Skeletal muscle cell (primary cell): ENCODE results near the gene XRN2.

Experiments used
- DNase-seq: peaks from one replicate; pipeline ENCODE4 v3.0.0-alpha.2; 2010; ENCODE audit warnings: low read depth
- H3K4me3 ChIP-seq: 2 replicates; pipeline ENCODE4 v1.5.1; 2011; ENCODE audit warnings: low read depth, mild to moderate bottlenecking, control low read depth, low read length, moderate library complexity

XRN2 gene

GRCh38 chr20:21378259-21378658, 75.1 kb downstream of the XRN2 start:
- DNase-seq, result no peak
- no peak overlapping the region for H3K4me3 ChIP-seq

- no peak overlapping the region for H3K4me3 ChIP-seq
- no peak for DNase-seq
These were observed 77.6 kb downstream of the XRN2 start for GRCh38 chr20:21380711-21381110.

GRCh38 chr20:21381619-21382018, 78.5 kb downstream of the XRN2 start:
- H3K4me3 ChIP-seq, result no peak overlapping the region
- DNase-seq, result no peak

- DNase-seq, result no peak
- no peak overlapping the region for H3K4me3 ChIP-seq
These were observed 81.3 kb downstream of the XRN2 start for GRCh38 chr20:21384308-21384892.

- DNase-seq, result no peak
- no peak overlapping the region for H3K4me3 ChIP-seq
These were observed 83.0 kb downstream of the XRN2 start for GRCh38 chr20:21386111-21386510.

GRCh38 chr20:21387528-21387927, 84.4 kb downstream of the XRN2 start:
- no peak for DNase-seq
- no peak overlapping the region for H3K4me3 ChIP-seq

GRCh38 chr20:21388566-21388965, 85.4 kb downstream of the XRN2 start:
- no peak for DNase-seq
- no peak overlapping the region for H3K4me3 ChIP-seq

GRCh38 chr20:21389368-21389767, 86.2 kb downstream of the XRN2 start:
- no peak for DNase-seq
- H3K4me3 ChIP-seq, result no peak overlapping the region

GRCh38 chr20:21390768-21391167, 87.6 kb downstream of the XRN2 start:
- no peak for DNase-seq
- H3K4me3 ChIP-seq, result no peak overlapping the region

GRCh38 chr20:21391185-21391971, 88.2 kb downstream of the XRN2 start:
- no peak overlapping the region for H3K4me3 ChIP-seq
- no peak for DNase-seq

- no peak for DNase-seq
These were observed 88.8 kb downstream of the XRN2 start for GRCh38 chr20:21391972-21392352.

GRCh38 chr20:21393166-21393565, 90.0 kb downstream of the XRN2 start:
- no peak for DNase-seq
- H3K4me3 ChIP-seq, result no peak overlapping the region

More at GRCh38 chr20:21391972-21392352, 88.8 kb downstream of the XRN2 start:
- H3K4me3 ChIP-seq, result no peak overlapping the region

- no peak overlapping the region for H3K4me3 ChIP-seq
- no peak for DNase-seq
These were observed 90.8 kb downstream of the XRN2 start for GRCh38 chr20:21393816-21394519.

- DNase-seq, result no peak
These were observed 91.4 kb downstream of the XRN2 start for GRCh38 chr20:21394551-21394950.

GRCh38 chr20:21395051-21395665, 92.0 kb downstream of the XRN2 start:
- DNase-seq, result no peak
- no peak overlapping the region for H3K4me3 ChIP-seq

More at GRCh38 chr20:21394551-21394950, 91.4 kb downstream of the XRN2 start:
- no peak overlapping the region for H3K4me3 ChIP-seq

GRCh38 chr20:21395666-21396598, 92.8 kb downstream of the XRN2 start:
- no peak for DNase-seq
- H3K4me3 ChIP-seq, result no peak overlapping the region

GRCh38 chr20:21396599-21397340, 93.6 kb downstream of the XRN2 start:
- no peak overlapping the region for H3K4me3 ChIP-seq
- DNase-seq, result no peak

GRCh38 chr20:21397341-21398108, 94.4 kb downstream of the XRN2 start, which contains the start of gene NKX2-4:
Gene NKX2-4, minus strand, starts transcription at chr20:21397526. Its CDS starts 127 bp downstream, at chr20:21397399.
- DNase-seq, result no peak
- H3K4me3 ChIP-seq, result no peak within 1 kb of the TSS
